Erythroblast (primary cell): ENCODE measurements around the gene FOXL2NB.

Experiments
- DNase-seq, 2 experiments: peaks; one replicate each; lab custom pipeline; 2025; lab: John Stamatoyannopoulos, UW
- GATA1 ChIP-seq: IDR thresholded peaks from 2 replicates; pipeline ENCODE4 v1.6.1; 2011; ENCODE audit warnings: low read depth, mild to moderate bottlenecking, control low read depth, low read length, moderate library complexity
- POLR2A ChIP-seq: IDR thresholded peaks from 2 replicates; pipeline ENCODE4 v1.6.1; 2011; ENCODE audit warnings: mild to moderate bottlenecking, low read length

The FOXL2NB gene

DNA sequence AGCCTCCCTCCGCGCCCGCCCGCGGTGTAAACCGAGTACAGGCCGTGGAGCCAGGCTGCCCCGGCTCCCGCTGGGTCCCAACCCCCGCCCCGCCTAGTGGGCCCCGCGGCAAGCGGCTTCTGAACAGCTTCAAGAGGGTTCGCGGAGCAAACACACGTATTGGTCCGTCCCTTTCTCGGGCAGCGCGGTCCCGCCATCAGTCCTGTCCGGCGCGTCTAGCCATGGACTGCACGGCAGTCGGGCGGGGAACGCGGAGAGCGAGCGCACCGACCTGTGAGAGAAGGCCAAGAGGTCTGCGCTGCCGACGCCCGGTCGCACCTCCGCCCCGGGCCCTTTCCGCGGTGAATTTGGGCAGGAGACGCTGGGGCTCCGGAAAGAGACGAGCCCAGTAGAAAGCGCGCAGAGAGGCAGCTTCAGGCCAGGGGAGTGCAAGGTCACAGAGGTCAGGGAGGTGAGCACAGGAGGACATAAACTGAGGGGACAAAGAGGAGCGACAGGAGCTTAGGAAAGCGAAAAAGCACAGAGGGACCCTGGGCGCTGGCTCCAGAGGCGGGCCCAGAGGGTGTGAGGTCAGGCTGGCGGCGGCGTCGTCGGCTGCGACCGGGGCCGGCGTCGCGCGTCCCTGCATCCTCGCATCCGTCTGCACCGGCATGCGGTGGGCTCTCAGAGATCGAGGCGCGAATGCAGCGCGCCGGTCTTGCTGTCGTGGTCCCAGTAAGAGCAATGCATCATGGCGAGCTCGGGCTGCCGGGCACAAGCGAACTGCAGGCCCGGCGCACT, 1.9 kb upstream of the FOXL2NB start:
- peak; percentile 26 to 30 for DNase-seq
- TF ChIP-seq GATA1 (no peak), POLR2A (no peak)

- TF ChIP-seq POLR2A (no peak), GATA1 (no peak)
- peak; percentile 35 to 46 for DNase-seq
Measured at GRCh38 chr3:138945709-138946662, 1.0 kb upstream of the FOXL2NB start.

DNA sequence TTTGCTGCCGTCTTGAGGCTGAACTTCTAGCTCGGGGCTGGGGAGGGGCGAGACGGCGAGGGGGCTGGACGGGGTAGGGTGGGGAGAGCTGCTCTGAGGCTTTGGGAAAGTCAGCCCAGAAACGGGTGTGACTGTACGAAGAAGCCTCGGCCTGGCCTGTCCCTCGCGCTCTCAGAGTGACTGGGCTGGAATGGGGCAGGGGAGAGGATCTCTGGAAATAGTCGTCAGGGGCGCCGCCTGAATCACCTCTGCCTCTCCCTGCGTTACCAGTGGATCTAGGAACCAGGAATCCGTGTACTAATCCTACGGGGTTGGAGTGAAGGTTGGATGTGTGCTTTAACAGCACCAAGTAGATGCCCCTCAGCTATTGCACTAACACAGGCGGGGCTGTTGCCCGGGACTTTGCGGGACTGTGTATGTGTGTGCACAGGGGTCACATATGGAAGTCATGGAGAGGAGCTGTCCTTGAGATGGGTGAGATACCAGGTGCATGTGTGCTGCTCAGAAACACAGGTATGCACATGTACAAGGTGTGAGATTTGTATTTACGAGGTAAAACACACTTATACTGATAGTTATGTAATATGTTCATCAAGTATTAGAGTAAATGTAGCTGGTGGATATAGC, 591 bp downstream of the FOXL2NB start:
- DNase-seq = no peak
- TF ChIP-seq GATA1 (no peak), POLR2A (no peak)

DNA sequence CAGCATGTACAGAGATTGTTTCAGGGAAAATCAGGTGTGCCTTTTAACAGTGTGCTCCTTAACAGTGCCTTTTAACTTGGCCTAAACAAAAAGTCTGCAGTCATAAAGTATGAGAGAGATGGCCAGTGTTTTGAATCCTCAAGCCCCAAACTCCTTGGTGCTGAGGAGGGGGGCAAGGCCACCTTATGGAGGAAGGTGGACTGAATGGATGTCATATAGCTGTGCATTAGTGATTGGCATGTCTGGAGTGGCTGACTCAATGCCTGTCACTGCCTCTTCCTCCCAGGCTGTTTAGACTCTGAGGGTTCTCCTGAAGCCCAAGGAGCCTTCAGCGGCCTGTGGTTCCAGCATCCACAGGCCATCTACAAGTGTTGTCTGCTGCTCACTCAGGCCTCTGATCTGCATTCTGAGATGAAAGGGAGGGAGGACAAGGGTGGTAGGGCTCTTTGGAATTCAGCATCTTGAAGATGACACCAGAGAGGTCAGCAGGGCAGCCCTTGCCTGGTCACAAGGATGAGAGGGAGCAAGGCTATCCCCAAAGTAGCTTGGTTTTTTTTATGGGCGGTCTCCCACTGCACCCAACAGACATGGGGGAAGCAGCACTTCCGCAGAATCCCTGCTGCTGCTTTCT, 1.5 kb downstream of the FOXL2NB start:
- DNase-seq = no peak

DNA sequence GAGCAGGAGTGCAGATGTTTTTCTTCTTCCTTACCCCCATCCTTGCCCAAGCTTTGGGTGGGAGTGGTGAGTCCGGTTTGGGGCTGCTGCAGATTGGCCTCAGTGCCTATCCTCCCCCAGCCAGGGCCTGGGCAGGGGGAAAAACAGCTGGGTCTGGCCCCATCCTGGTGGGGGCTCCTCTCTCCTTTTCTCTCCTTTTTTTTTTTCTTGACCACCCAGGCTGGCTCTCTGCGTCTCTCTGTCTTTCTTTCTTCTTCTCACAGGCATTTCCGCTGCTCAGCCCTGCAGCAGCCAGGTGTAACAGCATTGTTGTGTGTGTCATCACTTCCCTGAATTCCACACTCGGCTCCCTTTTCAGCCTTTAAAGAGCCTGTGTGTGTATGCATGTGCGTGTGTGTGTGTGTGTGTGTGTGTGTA, 2.0 kb downstream of the FOXL2NB start:
- no peak for TF ChIP-seq POLR2A
- TF ChIP-seq GATA1 = no peak
- no peak for DNase-seq

More for the DNA sequence above, 1.5 kb downstream of the FOXL2NB start:
- TF ChIP-seq POLR2A = no peak
- TF ChIP-seq GATA1 = no peak

DNA sequence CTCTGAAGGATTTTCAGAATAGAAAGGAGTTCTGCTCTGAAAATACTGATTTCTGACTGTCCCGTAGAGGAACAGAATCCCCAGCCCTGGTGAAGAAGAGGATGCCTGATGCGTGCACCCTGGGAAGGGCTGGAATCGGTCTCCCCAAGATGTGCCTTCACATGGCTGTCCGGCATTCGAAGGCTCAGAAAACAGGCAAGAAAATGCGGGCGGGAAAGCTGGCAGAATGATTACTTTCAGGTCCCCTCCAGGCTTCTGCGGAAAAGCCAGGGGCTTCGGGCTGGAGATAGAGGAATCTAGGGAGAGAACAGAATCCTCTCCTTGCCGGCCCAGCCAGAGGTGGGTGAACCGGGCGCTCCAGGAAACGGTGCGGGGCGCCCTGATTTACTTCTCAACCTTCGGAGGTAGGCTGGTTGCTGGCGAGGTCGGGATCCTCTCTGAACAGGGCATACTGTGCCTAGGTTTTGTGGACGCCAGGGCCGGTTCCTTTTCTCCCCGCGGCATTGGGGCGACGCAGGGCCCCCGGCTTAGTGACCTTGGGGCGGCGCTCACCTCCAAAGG, 2.5 kb downstream of the FOXL2NB start:
- no peak for DNase-seq
- TF ChIP-seq POLR2A (no peak), GATA1 (no peak)

DNA sequence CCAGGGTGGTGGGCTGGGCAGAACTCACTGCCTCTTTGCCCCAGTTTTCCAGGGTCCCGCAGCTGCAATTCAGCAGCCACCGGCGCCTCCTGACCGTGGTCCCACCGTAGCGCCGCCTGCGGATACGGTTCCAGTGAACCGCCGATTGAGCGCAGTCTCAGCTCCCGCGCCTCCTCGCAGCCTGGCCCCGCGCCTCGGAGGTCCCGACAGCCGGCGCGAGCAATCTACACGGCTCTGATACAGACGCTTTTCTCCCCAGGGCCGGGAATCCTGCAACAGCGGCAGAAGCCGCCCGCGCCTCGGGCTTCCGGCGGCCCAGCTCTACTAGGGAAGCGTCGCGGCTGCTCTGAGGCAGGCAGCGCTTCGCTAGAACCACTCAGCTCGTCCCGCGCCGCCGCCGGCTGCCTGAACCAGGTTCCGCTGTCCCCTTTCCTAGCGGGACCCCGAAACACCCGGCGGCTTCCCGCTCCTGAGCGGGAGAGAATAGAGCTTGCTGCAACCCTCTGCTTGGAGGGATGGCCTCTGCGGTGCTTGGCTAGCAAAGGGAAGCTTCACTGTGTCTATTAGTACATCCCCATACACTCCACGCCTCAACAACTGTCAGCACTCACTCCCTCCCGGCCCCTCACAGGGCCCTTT, 3.1 kb downstream of the FOXL2NB start:
- no peak for DNase-seq

GRCh38 chr3:138950701-138951100, 3.7 kb downstream of the FOXL2NB start:
- no peak for TF ChIP-seq GATA1
- TF ChIP-seq POLR2A = no peak
- DNase-seq = no peak

More for the DNA sequence above, 3.1 kb downstream of the FOXL2NB start:
- TF ChIP-seq POLR2A (no peak), GATA1 (no peak)

GRCh38 chr3:138960417-138960852, 13.4 kb downstream of the FOXL2NB start:
- DNase-seq = no peak
- TF ChIP-seq POLR2A (no peak), GATA1 (no peak)

GRCh38 chr3:138962854-138963560, 16.0 kb downstream of the FOXL2NB start:
- no peak for TF ChIP-seq GATA1
- no peak for TF ChIP-seq POLR2A
- DNase-seq = no peak

DNA sequence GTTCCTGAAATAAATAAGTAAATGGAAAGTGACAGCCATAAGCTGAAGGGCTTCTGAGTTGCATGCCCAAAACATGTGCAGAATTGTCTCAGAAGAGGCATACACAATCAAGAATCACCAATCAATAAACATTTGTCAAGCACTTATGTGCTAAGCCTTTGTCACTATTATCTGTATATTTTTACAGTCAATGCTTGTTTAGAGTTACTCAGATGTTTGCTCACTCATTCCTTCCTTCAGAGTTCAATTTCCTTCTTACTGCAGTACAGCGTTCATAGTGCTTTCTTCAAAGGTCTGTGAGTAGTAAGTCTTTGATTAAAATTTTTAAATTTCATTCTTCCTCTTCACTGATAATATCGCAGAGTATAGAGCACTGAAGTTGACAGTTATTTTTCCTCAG, 17.2 kb downstream of the FOXL2NB start:
- no peak for TF ChIP-seq POLR2A
- no peak for TF ChIP-seq GATA1
- no peak for DNase-seq

DNA sequence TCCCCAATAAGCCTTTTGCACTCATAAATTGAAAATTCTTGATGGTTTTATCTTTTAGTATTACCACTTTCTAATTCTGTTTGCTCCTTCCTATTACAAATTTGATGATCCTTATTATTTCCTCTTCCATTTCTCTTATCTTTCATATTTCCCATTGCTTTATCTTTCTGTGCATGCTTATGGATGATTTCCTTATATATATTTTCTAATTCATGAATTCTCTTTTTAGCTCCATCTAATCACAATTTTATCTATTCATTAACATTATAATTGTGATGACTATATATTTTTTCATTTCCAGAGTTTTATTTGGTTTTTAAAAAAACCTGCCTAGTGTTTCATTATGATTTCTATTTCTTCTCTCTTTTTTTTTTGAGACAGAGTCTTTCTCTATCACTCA, 17.9 kb downstream of the FOXL2NB start:
- no peak for DNase-seq
- TF ChIP-seq POLR2A (no peak), GATA1 (no peak)
